GM21786 (cell line): Measurements from ENCODE around the gene LRP1B.
"Not testable (repeated sequence)": the region's sequence is repeated elsewhere in the genome, so short reads cannot be mapped to it uniquely, and the experiment has no call there.

ENCODE experiments used
- ATAC-seq: cut with Tn5 transposase; IDR thresholded peaks from one replicate; pipeline ENCODE4 v1.9.1; 2021; ENCODE audit not compliant: unreplicated experiment

LRP1B gene

GRCh38 chr2:141199711-141200110 is 931.1 kb downstream of the LRP1B start:
- no peak for ATAC-seq

- no peak for ATAC-seq
Measured at GRCh38 chr2:141195087-141195486, 935.7 kb downstream of the LRP1B start.

- ATAC-seq = no peak
Measured at GRCh38 chr2:141187075-141187439, 943.8 kb downstream of the LRP1B start.

GRCh38 chr2:141186413-141187074 is 944.3 kb downstream of the LRP1B start:
- no peak for ATAC-seq

GRCh38 chr2:141182246-141182645 is 948.6 kb downstream of the LRP1B start:
- ATAC-seq = no peak

- not testable (repeated sequence) for ATAC-seq
Measured at GRCh38 chr2:141169117-141169516, 961.7 kb downstream of the LRP1B start.

- no peak for ATAC-seq
Measured at GRCh38 chr2:141162314-141162713, 968.5 kb downstream of the LRP1B start.

GRCh38 chr2:141151611-141152286 is 979.1 kb downstream of the LRP1B start:
- no peak for ATAC-seq

- ATAC-seq = no peak
Measured at GRCh38 chr2:141142025-141142424, 988.8 kb downstream of the LRP1B start.

- no peak for ATAC-seq
Measured at GRCh38 chr2:141137122-141137693, 993.6 kb downstream of the LRP1B start.

- ATAC-seq = no peak
Measured at GRCh38 chr2:141133883-141134282, 996.9 kb downstream of the LRP1B start.

- ATAC-seq = no peak
Measured at GRCh38 chr2:141125432-141125831, 1005.4 kb downstream of the LRP1B start.

GRCh38 chr2:141118836-141119235 is 1012.0 kb downstream of the LRP1B start:
- no peak for ATAC-seq

- no peak for ATAC-seq
Measured at GRCh38 chr2:141113301-141113700, 1017.5 kb downstream of the LRP1B start.

- ATAC-seq = no peak
Measured at GRCh38 chr2:141109633-141110032, 1021.2 kb downstream of the LRP1B start.

- no peak for ATAC-seq
Measured at GRCh38 chr2:141105763-141106162, 1025.1 kb downstream of the LRP1B start.

- no peak for ATAC-seq
Measured at GRCh38 chr2:141103216-141103615, 1027.6 kb downstream of the LRP1B start.

- no peak for ATAC-seq
Measured at GRCh38 chr2:141079231-141079630, 1051.6 kb downstream of the LRP1B start.

- ATAC-seq = no peak
Measured at GRCh38 chr2:141075753-141076152, 1055.1 kb downstream of the LRP1B start.

GRCh38 chr2:141068053-141068682 is 1062.6 kb downstream of the LRP1B start:
- no peak for ATAC-seq

- no peak for ATAC-seq
Measured at GRCh38 chr2:141065042-141065441, 1065.8 kb downstream of the LRP1B start.

- ATAC-seq = no peak
Measured at GRCh38 chr2:141063406-141063805, 1067.4 kb downstream of the LRP1B start.
